ENCODE data around the gene NUCB2. TPM values are rescaled to one million over a fixed set of nuclear protein-coding genes. Genes with fewer than 3 reads are reported as not detected.

Gene NUCB2
- total RNA-seq, 1 donor from 2014 or later: 47.8 TPM

DNA sequence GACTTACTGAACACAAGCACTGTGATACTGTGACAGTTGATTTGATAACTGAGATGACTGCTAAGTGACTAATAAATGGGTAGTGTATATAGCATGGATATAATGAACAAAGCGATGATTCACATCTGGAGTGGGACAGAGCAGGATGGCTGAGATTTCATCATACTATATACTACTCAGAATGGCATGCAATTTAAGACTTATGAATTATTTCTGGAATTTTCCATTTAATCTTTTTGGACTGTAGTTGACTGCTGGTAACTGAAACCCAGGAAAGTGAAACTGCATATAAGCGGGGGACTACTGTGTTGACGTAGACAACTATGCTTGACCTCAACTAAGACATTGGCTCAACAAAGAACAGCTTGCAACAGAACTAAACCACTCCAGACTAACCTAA is 20.0 kb upstream of the NUCB2 start:
- Histone ChIP-seq H3K4me3 (no peak overlapping the region), H3K36me3 (no peaks in the 10 kb centered on the region), H3K9me3 (no peaks in the 10 kb centered on the region), H3K27ac (no peak overlapping the region), H3K27me3 (no peaks in the 10 kb centered on the region), H3K4me1 (no peaks in the 10 kb centered on the region)
- no peak for TF ChIP-seq CTCF (IDR thresholded peaks at IDR 0.05)
- no peak for DNase-seq (ENCODE audit: low spot score in 2 of 2)
- intact Hi-C loops (cut with DNase I): no loop called here

- no peaks in the 10 kb centered on the region for H3K9me3 ChIP-seq
- no peak overlapping the region for H3K27ac ChIP-seq
- no peaks in the 10 kb centered on the region for H3K4me1 ChIP-seq
- intact Hi-C loops (cut with DNase I): no loop called here
- H3K27me3 ChIP-seq: no peaks in the 10 kb centered on the region
- no peak for TF ChIP-seq CTCF (IDR thresholded peaks at IDR 0.05)
- no peak overlapping the region for H3K4me3 ChIP-seq
- no peaks in the 10 kb centered on the region for H3K36me3 ChIP-seq
- no peak for DNase-seq (ENCODE audit: low spot score in 2 of 2)
Observed at GRCh38 chr11:17257196-17257595, 19.3 kb upstream of the NUCB2 start.

GRCh38 chr11:17258670-17259069 is 17.9 kb upstream of the NUCB2 start:
- no peaks in the 10 kb centered on the region for H3K9me3 ChIP-seq
- no peak for TF ChIP-seq CTCF (IDR thresholded peaks at IDR 0.05)
- H3K27ac ChIP-seq: no peak overlapping the region
- H3K27me3 ChIP-seq: no peaks in the 10 kb centered on the region
- intact Hi-C loops (cut with DNase I): no loop called here
- H3K4me3 ChIP-seq: no peak overlapping the region
- H3K36me3 ChIP-seq: no peaks in the 10 kb centered on the region
- no peaks in the 10 kb centered on the region for H3K4me1 ChIP-seq
- no peak for DNase-seq (ENCODE audit: low spot score in 2 of 2)

DNA sequence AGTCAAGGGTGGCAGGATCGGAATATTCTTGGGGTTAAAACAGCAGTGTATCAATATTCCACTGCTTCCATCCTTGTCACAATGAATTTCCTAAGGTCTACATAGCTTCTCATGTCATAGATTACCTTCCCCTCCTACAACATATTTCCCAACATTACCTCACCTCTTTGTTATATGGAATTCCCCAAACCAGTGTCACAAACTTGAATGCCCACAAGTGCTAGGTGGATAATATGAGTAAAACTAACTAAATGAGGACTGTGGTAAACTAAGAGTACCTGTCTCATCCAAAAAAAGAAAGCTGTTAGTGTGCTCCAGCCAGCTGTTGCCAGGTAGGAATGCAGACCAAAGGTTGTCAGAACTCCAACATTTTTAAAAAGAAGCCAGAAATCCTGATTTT is 17.0 kb upstream of the NUCB2 start:
- Histone ChIP-seq H3K27ac (no peak overlapping the region), H3K4me3 (no peak overlapping the region), H3K4me1 (no peaks in the 10 kb centered on the region), H3K9me3 (no peaks in the 10 kb centered on the region), H3K27me3 (no peaks in the 10 kb centered on the region), H3K36me3 (no peaks in the 10 kb centered on the region)
- no peak for DNase-seq (ENCODE audit: low spot score in 2 of 2)
- intact Hi-C loops (cut with DNase I): no loop called here
- TF ChIP-seq CTCF (IDR thresholded peaks at IDR 0.05): no peak

- no peak for DNase-seq (ENCODE audit: low spot score in 2 of 2)
- Histone ChIP-seq H3K9me3 (no peaks in the 10 kb centered on the region), H3K4me3 (no peak overlapping the region), H3K36me3 (no peaks in the 10 kb centered on the region), H3K27ac (no peak overlapping the region), H3K4me1 (no peaks in the 10 kb centered on the region), H3K27me3 (no peaks in the 10 kb centered on the region)
- no peak for TF ChIP-seq CTCF (IDR thresholded peaks at IDR 0.05)
- intact Hi-C loops (cut with DNase I): no loop called here
Observed at GRCh38 chr11:17260020-17260419, 16.5 kb upstream of the NUCB2 start.

DNA sequence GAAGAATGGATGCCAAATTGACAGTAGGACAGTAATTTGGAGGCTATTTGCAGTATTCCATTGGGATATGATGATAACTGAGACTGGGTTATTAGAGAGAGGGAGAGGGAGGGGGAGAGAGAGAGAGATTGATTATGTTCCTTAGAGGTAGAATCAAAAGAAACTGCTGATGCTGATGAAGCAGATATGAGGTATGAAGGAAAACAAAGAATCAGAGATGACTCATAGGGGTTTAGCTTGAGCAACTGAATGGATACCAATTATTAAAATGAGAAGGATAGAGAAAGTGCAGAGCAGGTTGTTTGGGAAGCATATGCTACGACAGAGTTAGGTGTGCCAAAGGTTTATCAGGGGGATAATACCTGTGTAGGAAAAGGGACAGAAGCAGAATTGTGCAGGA is 12.8 kb upstream of the NUCB2 start:
- Histone ChIP-seq H3K4me1 (no peaks in the 10 kb centered on the region), H3K4me3 (no peak overlapping the region), H3K9me3 (no peaks in the 10 kb centered on the region), H3K36me3 (no peaks in the 10 kb centered on the region), H3K27ac (no peak overlapping the region), H3K27me3 (no peaks in the 10 kb centered on the region)
- no peak for TF ChIP-seq CTCF (IDR thresholded peaks at IDR 0.05)
- intact Hi-C loops (cut with DNase I): no loop called here
- DNase-seq (ENCODE audit: low spot score in 2 of 2): no peak
